ENCODE measurements around the gene MARCHF9. TPM values are rescaled to one million over a fixed set of nuclear protein-coding genes. Genes with fewer than 3 reads are reported as not detected.
A peak's percentile ranks its signal among the peaks of the same experiment; 100 is the strongest.

The MARCHF9 gene
- total RNA-seq, 1 experiment from 2014 or later, result 19.8 TPM

DNA sequence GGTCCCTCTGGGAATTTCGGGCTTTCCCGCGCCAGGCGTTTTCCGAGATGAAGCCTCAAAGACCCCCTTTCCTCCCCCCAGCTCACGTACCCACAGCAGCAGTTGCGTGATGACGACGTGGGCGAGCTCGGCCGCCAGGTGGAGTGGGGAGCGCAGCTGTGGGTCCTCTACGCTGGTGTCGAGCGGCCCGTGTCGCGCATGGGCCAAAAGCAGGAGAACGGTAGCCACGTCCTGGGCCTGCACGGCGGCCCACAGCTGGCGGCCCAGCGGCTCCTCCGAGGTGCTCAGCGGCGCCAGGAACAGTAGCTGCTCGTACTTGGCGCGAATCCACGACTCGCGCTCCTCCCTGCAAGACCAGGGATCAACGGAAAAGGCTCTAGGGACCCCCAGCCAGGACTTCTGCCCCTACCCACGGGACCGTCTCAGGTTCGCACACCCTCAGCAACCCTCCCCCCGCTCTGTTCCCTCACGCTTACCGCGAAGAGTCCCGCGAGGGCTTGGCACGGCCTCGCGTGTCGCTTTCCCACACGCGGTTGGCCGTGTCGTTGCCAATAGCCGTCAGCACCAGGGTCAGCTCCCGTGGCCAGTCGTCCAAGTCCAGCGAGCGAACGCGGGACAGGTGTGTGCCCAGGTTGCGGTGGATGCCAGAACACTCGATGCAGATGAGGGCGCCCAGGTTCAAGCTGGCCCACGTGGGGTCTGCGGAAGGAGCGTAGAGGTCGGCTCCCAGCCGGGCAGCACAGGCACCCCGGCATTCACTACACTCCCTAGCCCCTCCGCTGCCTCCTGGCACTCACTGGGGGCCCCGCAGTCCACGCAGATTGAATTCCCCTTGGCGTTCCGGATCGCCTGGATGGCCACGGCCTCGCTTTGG lies 27.8 kb upstream of the MARCHF9 start:
- BruUV-seq (replicated peaks), result TSS peak; percentile 80
- CTCF ChIA-PET, result interaction anchor here (0.6 to 2.4 kb wide), 5 partner anchors 9 to 329 kb away, joined by 3 to 17 read pairs (median 4); partner anchors contain the start of gene TSPAN31
- H3K4me3 ChIP-seq (ENCODE audit: low read depth, low read length, poor library complexity, severe bottlenecking), result peak overlapping the region; percentile 82
- H3K27me3 ChIP-seq (replicated peaks; ENCODE audit: insufficient read depth, low read depth, low read length, poor library complexity), result no peaks in the 10 kb centered on the region
- peak overlapping the region; percentile 90 for H3K27ac ChIP-seq (ENCODE audit: low read depth, low read length, poor library complexity, severe bottlenecking)
- peaks cover 7% of the 10 kb centered on the region for H3K4me1 ChIP-seq (ENCODE audit: insufficient read depth, low read length, poor library complexity, severe bottlenecking)
- POLR2A ChIA-PET (ENCODE audit: low non-redundant PET), result no interaction called here
- no peak for TF ChIP-seq EZH2 (IDR thresholded peaks at IDR 0.05; ENCODE audit: borderline replicate concordance, low read depth, low read length, poor library complexity, severe bottlenecking)
- TF ChIP-seq, protein P1, sequence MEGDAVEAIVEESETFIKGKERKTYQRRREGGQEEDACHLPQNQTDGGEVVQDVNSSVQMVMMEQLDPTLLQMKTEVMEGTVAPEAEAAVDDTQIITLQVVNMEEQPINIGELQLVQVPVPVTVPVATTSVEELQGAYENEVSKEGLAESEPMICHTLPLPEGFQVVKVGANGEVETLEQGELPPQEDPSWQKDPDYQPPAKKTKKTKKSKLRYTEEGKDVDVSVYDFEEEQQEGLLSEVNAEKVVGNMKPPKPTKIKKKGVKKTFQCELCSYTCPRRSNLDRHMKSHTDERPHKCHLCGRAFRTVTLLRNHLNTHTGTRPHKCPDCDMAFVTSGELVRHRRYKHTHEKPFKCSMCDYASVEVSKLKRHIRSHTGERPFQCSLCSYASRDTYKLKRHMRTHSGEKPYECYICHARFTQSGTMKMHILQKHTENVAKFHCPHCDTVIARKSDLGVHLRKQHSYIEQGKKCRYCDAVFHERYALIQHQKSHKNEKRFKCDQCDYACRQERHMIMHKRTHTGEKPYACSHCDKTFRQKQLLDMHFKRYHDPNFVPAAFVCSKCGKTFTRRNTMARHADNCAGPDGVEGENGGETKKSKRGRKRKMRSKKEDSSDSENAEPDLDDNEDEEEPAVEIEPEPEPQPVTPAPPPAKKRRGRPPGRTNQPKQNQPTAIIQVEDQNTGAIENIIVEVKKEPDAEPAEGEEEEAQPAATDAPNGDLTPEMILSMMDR (conservative IDR thresholded peaks at IDR 0.05; ENCODE audit: low read depth, low read length), result peak; percentile 49
- peak; percentile 83 for DNase-seq (ENCODE audit: low spot score)
- no peaks in the 10 kb centered on the region for H3K9me3 ChIP-seq (ENCODE audit: low read depth, low read length, poor library complexity, severe bottlenecking)
- no peaks in the 10 kb centered on the region for H3K36me3 ChIP-seq (ENCODE audit: insufficient read depth, low read length, poor library complexity, severe bottlenecking)
- intact Hi-C loops (cut with micrococcal nuclease; ENCODE audit: unreplicated experiment), result loop anchor here (5.0 kb wide), 1 partner anchor 145 kb away; no protein-coding TSS in a partner anchor

DNA sequence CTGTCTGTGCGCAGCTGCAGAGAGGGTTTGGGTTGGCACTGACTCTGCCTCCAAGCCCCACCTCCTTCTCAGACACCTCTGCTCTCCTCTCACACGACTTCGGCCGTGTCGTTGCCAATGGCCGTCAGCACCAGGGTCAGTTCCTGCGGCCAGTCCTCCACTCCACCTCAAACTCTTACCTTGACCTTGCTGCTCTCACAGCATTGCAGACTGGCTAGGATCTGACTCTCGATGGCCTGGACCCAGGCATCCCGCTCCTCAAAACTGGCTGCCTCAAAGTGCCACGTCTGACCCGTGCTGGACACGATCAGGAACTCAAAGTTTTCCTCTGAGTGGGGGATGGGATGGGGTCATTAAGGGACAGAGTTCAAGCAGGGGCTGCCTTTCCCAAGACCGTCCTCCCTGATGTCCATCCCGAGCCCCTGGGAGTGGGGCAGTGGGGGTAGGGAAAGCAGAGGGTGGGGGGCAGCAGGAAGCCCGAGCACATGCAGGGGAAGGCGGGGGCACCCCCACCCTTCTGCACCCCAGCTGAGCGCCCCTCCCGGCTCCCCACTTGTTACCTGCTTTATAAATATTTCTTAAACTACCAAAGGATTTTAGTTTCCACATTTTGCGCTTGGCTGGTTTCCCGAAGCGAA lies 27.0 kb upstream of the MARCHF9 start:
- peaks cover 7% of the 10 kb centered on the region for H3K4me1 ChIP-seq (ENCODE audit: insufficient read depth, low read length, poor library complexity, severe bottlenecking)
- POLR2A ChIA-PET (ENCODE audit: low non-redundant PET), result no interaction called here
- H3K27me3 ChIP-seq (replicated peaks; ENCODE audit: insufficient read depth, low read depth, low read length, poor library complexity), result no peaks in the 10 kb centered on the region
- no peak for TF ChIP-seq EZH2 (IDR thresholded peaks at IDR 0.05; ENCODE audit: borderline replicate concordance, low read depth, low read length, poor library complexity, severe bottlenecking)
- TF ChIP-seq, protein P1 (conservative IDR thresholded peaks at IDR 0.05; ENCODE audit: low read depth, low read length), result no peak
- H3K9me3 ChIP-seq (ENCODE audit: low read depth, low read length, poor library complexity, severe bottlenecking), result no peaks in the 10 kb centered on the region
- no peak overlapping the region for H3K4me3 ChIP-seq (ENCODE audit: low read depth, low read length, poor library complexity, severe bottlenecking)
- no peak overlapping the region for H3K27ac ChIP-seq (ENCODE audit: low read depth, low read length, poor library complexity, severe bottlenecking)
- no peak for DNase-seq (ENCODE audit: low spot score)
- intact Hi-C loops (cut with micrococcal nuclease; ENCODE audit: unreplicated experiment), result loop anchor here (5.0 kb wide), 1 partner anchor 146 kb away; no protein-coding TSS in a partner anchor
- CTCF ChIA-PET, result interaction anchor here (2.4 kb wide), 1 partner anchor 8 kb away, joined by 17 read pairs; no protein-coding TSS in a partner anchor
- no TSS peak for BruUV-seq (replicated peaks)
- H3K36me3 ChIP-seq (ENCODE audit: insufficient read depth, low read length, poor library complexity, severe bottlenecking), result no peaks in the 10 kb centered on the region

DNA sequence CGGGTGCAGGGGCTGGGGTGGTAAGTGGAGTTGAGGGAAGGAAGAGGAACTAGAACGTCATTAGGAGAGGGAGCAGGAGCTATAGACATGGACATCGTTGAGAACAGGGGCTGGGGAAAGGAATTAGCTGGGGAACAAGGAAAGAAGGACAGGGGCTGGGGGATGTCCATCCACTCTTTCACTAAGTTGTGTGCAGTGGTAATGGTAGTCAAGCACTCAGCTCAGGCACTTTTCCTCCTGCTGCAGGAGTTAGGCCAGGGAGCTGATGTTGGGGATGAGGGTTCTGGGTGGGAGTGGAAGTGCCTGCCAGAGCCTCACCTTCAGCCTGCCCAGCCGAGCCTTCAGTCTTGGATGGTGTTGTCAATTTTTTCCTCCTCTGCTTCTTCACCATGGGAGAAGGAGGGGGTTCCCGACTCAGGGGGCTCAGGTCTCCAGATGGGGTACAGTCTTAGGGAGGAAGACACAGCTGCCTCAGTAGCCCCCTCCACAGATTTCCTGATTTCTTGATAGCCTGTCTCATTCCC lies 25.5 kb upstream of the MARCHF9 start:
- ChIA-PET CTCF (no interaction called here), POLR2A (ENCODE audit: low non-redundant PET) (no interaction called here)
- Histone ChIP-seq H3K4me1 (ENCODE audit: insufficient read depth, low read length, poor library complexity, severe bottlenecking) (peaks cover 7% of the 10 kb centered on the region), H3K36me3 (ENCODE audit: insufficient read depth, low read length, poor library complexity, severe bottlenecking) (no peaks in the 10 kb centered on the region), H3K9me3 (ENCODE audit: low read depth, low read length, poor library complexity, severe bottlenecking) (no peaks in the 10 kb centered on the region), H3K27ac (ENCODE audit: low read depth, low read length, poor library complexity, severe bottlenecking) (no peak overlapping the region), H3K4me3 (ENCODE audit: low read depth, low read length, poor library complexity, severe bottlenecking) (no peak overlapping the region), H3K27me3 (replicated peaks; ENCODE audit: insufficient read depth, low read depth, low read length, poor library complexity) (no peaks in the 10 kb centered on the region)
- no peak for DNase-seq (ENCODE audit: low spot score)
- intact Hi-C loops (cut with micrococcal nuclease; ENCODE audit: unreplicated experiment), result loop anchor here (5.0 kb wide), 1 partner anchor 147 kb away; no protein-coding TSS in a partner anchor
- BruUV-seq (replicated peaks), result no TSS peak
- TF ChIP-seq, protein P1 (conservative IDR thresholded peaks at IDR 0.05; ENCODE audit: low read depth, low read length), result no peak
- no peak for TF ChIP-seq EZH2 (IDR thresholded peaks at IDR 0.05; ENCODE audit: borderline replicate concordance, low read depth, low read length, poor library complexity, severe bottlenecking)

Data from A673 (cell line).